Inflammatory macrophage treated with lipopolysaccharide for 1 hour (primary cell): ENCODE data around the gene TSR3.

Source experiments
- DNase-seq, 2 donors: peaks; one replicate each; pipeline ENCODE4 v3.0.0-alpha.2; 2020 to 2022

The TSR3 gene

DNA sequence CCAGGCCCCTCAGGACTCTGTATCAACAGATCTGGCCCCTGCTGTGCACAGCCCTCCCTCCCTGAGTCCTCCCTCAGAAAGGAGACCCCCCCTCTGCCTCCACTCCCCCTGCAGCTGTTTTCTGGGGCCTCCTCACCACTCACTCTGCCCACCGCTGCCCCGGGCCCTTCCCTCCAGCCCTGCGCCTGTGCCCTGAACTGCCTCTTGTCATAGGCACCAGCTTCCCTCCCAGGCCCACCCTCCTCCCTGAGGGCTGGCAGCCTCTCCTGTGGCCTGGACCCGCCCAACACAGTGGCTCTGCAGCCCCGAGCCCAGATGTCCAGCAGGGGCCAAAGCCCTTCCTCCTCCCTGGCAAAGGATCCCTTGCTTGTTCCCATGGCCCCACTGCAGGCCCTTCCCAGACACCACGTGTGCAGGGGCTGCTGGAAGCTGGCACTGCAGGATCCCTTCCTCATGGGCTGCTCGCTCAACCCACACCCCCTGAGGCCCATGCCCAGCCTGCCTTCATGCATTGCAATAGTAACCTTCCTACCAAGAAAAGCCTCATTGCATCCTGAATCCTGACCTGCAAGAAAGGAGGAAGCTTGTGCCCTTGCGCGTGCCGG, 25.8 kb upstream of the TSR3 start:
- no peak for DNase-seq

DNA sequence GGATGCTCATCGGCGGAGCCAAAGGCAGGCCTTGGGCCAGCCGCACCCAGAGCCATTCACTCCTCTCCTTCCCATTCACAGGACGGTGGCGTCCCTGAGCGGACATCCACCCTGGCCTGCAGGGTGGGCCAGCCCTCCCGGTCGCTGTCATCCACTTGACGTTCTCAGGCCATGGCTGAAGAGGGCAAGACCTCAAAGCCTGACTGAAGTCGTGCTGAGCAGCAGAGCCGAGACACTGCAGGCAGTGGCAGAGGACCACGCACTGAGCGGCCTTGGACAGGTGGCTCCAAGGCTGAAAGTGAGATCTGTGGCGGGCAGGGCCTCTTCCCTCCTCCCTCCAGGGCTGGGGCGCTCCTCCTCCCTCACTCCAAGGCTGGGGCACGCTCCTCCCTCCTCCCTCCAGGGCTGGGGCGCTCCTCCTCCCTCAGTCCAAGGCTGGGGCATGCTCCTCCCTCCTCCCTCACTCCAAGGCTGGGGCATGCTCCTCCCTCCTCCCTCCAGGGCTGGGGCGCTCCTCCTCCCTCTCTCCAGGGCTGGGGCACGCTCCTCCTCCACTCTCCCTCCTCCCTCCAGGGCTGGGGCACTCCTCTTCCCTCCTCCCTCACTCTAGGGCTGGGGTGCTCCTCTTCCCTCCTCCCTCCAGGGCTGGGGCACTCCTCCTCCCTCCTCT, 24.2 kb upstream of the TSR3 start:
- no peak for DNase-seq

DNA sequence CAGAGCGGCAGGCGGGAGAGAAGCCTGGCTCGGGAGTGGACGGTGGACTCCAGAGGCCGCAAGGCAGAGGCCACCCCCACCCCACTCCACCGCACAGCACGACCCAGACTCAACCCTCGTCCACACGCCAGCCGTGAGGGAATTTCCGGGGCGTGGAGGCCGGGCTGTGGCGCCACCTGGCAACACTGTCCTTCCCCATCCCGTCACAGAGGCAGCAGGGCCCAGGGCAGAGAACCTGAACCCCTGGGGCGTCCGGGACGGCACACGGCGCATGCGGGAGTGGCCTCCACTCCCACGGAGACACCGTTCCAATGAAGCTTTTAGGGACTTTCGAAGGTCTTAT, 23.6 kb upstream of the TSR3 start:
- DNase-seq, result no peak

DNA sequence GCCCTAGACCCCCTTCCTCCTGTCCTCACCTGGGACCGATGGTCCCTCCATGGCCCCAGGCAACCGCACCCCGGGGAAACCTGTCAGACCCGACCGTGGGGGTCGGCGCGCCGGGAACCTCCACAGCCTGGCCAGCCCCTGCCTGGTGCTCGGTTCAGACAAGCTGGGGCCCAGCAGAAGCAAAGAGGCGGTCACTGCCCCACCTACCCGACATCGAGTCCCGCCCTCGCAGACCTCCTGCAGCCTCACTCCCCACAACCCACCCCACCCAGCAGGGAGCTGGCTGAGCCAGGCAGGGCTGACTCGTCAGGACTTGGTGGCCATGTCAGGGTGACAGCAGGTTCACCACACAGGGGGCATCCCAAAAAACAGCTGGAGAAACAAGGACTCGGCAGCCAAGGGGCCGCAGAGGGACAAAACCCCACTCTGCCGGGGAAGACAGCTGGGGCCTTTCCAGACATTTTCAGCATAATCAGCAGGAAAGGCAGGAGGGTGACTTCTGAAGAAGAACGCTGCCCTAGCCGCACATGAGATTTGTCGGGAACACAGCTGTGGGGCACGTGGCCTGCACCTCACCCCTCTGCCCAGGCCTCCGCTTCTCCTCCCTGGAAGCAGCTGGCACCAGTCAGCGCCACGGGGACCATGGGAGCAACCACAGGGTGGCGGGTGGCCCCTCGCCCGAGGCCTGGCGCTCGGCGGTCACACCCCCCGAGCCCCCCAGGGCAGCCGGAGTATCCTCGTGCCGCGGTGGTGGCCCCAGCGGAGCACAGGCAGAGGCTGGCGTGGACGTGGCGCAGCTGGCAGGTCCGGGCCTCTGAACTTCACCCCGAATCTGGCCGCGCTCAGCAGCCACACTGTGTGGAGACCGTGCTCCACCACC, 23.0 kb upstream of the TSR3 start:
- DNase-seq, result no peak

DNA sequence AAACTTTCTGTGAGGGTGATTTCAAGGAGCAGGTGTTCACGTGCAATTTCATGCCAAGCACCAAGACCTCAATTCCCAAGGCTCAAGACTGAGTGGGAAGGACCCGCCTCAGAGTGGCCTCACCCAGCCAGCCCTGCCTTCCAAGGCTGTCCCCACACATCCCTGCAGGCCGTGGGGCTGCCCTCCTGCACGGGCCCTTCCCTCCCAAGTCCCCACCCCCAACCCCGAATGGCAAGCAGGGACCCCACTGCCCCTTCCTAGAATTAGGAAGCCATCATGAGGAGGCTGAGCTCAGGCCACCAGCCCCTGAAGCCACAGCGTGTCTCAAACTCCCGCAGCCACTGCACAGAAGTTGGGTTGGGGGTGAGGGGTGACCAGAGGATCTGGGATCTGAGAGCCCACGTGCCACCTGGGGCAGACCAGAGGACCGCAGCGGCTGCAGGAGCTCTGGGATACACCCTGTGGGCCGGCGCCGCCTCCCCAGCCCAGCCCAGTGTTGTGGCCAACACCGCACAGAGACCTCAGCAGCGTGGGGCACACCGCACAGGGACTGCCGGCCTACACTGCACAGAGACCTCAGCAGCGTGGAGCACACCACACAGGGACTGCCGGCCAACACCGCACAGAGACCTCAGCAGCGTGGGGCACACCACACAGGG, 20.7 kb upstream of the TSR3 start:
- DNase-seq, result no peak

DNA sequence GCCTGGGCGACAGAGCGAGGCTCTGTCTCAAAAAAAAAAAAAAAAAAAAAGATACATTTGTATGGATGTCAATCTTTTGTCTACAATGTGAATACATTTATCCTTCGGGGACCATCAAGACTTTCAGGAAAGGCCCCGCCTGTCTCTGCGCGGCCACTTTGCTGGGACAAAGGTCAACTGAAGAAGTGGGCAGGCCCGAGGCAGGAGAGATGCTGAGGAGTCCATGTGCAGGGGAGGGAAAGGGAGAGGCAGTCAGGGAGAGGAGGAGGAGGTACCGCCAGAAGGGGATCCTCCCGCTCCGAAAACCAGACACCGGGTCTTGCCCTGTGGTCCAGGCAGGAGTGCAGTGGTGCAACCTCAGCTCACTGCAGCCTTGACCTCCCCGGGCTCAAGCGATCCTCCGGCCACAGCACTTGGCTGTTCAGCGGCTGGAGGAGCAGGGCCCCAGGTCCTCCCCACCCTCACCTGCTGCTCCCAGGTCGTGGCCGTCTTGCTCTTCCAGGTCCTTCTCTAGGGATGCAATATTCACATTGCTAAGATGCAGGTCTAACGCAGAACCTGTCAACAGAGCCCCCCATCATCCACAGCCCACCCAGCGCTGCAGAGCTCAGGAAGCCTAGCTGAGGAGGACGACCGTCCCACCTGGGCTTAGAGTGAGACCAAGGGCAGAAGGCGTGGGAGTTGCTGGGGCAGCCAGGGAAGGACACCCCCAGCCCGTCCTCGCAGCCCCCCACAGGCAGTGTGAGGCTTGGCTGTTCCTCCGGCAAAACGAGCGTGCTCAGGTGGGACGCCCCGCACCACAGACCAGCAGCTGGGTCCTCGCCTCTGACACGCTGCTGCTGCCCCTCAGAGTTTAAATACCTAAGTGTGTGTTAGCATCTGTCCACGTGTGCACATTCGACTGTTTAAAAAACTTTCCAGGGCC, 19.6 kb upstream of the TSR3 start:
- DNase-seq, result no peak

DNA sequence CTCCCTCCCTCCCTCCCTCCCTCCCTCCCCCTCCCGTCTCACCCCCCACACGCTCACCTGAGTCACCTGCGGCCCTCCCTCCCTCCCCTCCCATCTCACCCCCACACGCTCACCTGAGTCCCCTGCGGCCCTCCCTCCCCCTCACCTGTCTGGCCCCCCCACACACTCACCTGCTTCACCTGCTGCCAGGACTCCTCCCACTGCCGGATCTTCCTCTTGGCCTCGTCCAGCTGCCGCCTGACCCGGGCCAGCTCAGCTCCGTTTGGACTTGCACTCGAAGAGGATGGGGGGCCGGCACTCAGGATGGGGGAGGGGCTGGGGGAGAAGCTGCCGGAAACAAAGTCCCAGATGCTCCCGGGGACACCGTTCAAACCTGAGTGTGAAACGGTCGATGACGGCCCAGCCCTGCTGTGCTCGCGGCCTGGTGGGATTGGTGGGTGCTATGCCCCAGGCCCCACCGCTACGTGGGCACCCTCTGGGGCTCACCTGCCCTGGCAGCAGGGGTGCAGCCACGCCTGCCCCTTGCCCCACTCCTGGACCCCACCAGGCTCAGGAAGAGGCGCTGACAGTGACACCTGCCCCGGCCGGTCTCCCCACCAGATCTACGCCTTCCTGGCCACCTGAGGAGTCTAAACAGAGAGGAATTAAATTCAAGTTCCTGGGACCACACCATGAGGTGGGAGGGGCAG, 16.0 kb upstream of the TSR3 start:
- no peak for DNase-seq

DNA sequence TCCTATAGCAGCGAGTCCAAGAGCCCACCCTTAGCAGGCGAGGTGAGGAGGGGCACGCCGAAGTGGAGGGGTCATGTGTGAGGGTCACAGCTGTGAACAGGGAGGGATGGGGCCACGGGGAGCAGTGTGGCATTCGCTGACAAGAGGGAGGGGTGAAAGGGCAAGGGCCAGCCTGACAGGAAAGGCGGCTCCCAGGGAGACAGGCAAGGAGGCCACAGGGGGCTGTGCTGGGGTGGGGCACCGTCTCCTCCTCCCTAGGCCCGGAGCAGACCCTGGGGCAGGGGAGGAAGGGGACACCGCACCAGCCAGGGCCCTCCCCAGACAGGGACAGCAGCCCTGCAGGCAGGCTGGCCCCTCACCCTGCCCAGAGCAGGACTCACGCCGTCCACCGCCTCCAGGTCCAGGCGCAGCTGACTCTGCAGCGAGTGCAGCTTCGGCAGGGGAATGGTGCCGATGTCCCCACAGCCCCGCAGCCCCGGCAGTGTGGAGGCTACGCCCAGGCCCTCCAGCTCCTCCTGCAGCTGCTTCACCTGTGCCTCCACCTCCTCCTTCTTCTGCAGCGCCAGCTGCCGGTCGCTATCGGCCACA, 15.1 kb upstream of the TSR3 start:
- DNase-seq, result no peak

DNA sequence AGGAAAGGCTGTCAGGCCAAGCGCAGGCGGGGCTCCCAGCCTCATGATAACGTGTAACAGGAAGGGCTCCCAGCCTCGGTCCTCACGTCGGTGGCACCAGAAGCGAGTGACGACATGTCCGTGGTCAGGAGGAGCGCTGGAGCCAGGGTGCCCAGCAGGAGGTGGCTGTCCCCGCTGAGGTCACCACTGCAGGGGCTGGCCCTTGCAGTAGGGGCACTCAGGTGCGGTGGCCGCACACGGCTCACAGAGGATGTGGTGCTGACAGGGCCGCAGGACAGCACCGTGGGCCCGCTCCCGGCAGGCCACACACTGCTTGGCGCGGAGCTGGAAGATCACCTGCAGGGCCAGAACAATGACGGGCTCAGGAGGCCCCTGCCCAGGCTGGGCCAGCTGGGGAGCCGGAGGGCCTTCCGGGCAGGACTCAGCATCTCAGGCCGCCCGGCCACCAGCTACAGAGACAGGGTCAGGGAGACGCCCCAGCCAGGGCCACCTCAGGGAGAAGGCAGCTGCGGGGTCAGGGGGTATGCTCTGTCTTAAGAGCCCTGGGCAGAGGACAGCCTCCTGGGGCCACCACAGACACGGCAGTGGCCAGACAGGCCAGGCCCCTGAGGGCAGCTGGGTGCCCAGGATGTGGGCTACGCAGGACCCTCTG, 14.5 kb upstream of the TSR3 start:
- no peak for DNase-seq

DNA sequence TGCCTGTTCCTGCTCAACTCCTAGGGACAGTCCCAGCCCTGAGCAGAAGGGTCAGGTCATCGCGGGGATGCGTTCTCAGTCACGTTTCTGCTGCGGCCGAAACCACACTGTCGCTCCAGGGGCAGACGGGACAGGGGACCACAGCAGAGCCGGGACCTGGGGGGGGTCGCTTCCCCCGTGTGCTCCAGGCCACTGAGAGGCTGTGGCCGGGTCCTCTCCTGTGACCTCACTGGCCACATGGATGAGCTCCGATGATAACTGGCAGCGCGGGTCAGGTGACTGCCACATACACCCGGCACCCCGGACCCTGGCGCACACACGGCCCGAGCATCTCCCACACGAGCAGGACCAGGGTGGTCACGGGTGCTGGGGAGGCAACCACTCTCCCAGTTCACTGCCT, 12.8 kb upstream of the TSR3 start:
- no peak for DNase-seq

DNA sequence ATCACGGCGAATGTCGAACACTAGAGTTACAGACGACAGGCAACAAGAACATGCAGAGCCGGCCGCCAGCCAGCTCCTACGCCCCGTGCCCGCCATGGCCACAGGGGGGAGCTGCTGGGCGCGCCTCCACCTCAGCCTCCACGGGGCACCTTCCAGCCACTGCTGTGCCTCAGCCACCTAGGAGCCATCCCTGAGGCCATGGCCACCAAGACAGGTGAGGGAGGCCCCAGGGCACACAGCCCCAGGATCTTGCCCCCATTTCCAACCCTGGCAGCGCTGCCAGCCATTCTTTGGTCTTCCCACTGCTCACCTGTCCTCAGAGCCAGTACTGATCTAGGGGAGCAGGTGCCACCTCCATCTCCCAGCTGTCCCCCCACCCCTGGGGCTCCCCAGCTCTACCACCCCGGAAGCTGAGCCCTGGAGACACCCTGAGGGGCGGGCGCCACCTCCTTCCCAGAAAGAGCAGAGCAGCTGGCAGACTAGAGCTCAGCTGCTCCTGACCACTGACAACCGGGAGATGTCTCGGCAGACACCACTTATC, 11.9 kb upstream of the TSR3 start:
- DNase-seq, result peak; percentile 21 to 60

DNA sequence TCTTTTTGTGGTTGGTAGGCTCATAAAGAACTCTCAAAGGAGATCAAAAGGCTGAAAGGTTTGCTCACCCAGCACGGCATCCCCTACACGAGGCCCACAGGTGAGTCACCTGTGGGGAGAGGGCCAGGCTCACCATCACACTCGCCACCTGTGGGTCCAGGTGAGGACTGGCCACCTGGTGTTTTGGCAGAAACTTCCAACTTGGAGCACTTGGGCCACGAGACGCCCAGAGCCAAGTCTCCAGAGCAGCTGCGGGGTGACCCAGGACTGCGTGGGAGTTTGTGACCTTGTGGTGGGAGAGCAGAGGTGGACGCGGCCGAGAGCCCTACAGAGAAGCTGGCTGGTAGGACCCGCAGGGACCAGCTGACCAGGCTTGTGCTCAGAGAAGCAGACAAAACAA, 11.1 kb upstream of the TSR3 start:
- no peak for DNase-seq

DNA sequence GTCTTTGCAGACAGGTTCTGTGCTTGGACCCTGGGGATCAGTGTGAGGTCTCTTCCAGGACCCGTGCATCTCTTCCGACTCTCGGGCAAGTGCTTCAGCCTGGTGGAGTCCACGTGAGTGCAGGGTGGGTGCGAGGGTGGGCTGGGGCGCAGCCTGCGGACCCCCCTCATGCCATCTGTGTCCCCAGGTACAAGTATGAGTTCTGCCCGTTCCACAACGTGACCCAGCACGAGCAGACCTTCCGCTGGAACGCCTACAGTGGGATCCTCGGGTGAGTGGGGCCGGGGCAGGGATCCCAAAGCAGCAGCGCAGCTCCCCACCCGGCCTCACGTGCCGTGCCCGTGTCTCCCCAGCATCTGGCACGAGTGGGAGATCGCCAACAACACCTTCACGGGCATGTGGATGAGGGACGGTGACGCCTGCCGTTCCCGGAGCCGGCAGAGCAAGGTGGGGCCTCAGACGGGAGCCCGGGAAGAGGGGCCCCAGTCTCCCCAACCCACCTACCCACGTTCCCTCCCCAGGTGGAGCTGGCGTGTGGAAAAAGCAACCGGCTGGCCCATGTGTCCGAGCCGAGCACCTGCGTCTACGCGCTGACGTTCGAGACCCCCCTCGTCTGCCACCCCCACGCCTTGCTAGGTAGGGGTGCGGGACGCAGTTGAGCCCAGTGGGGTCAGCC, 10.1 kb upstream of the TSR3 start:
- no peak for DNase-seq

DNA sequence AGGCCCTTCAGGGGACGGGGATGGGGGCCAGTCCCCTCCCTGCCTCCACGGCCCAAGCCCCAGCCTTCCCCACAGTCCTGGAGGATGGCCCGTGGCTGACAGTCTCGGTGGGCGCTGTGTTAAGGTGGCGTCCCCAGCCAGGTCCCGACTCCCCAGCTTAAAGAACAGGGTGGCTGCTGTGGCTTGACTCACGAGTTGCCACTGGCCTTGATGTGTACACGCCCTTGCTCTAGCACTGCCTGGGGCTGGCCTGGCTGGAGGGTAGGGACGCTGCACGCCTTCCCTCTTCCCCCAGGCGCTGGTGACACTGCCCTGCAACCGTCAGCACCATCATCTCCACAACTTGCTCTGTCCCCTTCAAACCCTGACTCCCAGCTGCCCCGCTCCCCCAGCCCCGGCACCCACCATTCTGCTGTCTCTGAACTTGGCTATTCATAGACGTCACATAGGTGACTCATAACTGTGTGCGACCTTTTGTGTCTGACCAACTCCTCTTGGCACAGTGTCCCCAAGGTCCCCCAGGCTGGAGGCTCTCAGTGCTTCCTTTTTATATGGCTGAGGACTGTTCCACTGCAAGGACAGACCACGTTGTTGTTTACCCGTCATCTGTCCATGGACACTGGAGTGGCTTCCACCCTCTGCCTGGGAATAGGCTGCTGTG, 6.4 kb upstream of the TSR3 start:
- no peak for DNase-seq

DNA sequence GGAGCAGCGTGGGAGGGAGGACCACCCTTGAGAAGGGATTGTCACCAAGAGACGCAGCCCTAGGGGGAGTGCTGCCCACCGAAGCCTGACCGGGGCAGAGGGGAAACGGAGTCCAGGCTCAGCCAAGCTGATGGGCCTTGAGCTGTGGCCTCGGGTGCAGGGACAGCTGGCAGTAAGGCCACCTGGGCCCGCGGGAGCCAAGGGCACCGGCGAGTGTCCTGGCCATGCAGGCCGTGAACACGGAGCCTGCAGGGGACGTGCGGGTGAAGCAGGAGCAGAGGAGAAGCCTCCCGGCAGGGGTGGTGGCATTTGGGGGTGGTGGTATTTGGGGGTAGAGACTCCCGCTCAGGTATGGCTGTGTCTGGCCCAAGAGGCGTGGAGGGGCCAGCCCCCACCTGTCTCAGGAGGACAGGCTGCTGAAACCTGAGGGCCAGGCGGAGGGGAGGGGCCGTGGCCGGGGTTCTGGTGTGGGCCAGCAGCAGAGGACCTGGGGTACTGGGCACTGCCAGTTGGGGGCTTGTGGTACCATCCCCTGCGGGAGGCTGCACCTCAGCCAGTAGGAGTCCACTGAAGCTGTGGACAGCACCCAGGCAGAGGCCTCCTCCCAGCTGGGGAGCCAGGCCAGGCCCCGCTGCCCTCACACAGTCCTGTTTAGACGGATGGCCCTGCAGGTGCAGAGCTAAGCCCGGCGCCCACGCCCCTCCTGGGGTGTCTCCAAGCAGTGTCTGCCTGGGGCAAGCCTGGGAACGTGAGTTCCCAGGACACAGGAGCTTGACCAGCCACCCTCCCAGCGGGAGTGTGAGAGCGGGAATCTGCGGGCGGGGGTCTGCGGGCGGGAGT, 4.6 kb upstream of the TSR3 start:
- DNase-seq, result no peak

DNA sequence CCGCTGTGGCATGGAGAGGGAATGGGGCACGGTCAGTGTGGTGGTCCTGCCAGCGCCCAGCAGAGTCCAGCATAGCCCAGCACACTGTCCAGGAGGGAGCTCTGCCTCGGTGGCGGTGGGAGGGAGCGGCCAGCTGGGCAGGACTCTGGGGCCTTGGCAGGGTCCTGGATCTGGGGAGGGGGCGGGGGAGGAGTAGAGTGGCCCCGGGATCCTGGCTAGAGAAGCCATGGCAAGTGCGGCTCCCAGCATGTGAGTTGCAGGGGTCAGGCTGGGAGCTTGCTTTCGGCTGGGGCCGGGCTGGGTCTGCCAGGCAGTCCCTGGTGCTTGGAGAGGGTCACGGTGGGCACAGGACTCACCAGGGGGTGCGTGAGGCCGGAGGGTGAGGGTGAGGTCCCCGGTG, 3.9 kb upstream of the TSR3 start:
- no peak for DNase-seq

DNA sequence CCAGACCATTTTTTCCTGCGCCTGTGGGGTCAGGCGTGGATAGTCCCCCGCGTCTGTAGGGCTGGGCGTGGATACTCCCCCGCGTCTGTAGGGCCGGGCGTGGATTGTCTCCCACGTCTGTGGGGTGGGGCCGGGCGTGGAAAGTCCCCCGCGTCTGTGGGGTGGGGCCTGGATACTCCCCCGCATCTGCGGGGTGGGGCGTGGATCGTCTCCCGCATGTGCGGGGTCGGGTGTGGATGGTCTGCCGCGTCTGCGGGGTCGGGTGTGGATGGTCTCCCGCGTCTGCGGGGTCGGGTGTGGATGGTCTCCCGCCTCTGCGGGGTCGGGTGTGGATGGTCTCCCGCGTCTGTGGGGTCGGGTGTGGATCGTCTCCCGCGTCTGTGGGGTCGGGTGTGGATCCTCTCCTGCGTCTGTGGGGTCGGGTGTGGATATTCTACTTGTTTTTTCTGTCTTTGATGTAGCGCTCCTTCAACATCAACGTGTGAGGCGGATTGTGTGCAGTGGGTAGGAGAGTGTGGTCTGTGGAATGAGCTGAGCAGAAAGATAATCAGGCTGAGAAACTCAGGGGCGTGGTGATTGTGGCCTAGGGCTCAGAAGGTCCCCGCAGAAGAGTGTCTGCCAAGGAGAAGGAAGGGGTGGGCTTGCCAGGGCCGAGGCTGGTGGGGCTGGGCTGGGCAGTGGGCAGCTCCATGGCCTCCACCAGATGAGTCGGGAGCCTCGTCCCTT, 3.3 kb upstream of the TSR3 start:
- no peak for DNase-seq

DNA sequence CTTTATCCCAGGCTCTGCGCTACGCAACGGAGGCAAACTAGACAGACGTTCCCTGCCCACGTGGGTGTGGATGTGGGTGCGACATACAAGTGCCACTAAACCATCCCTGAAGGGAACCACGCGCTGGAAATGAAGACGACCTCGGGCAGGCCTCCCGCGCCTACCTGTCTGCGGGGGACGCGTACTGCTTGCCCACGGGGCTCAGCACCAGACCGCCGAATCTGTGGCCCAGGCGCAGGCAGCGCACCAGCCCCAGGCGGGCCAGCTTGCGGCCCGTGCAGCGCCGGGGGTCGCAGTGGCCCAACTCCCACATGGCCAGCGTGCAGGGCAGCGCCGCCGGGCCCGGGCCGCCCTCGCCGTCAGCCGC, 480 bp downstream of the TSR3 start:
- DNase-seq, result no peak
